ENCODE results near the gene ACTR8. TPM values are rescaled to one million over a fixed set of nuclear protein-coding genes. Genes with fewer than 3 reads are reported as not detected.

The ACTR8 gene
- total and polyA plus RNA-seq, 2 of the 13 experiments (the other 11 are each of a cell fraction or from before 2014, with no cell fraction given): 15.5 to 29.0 TPM

DNA sequence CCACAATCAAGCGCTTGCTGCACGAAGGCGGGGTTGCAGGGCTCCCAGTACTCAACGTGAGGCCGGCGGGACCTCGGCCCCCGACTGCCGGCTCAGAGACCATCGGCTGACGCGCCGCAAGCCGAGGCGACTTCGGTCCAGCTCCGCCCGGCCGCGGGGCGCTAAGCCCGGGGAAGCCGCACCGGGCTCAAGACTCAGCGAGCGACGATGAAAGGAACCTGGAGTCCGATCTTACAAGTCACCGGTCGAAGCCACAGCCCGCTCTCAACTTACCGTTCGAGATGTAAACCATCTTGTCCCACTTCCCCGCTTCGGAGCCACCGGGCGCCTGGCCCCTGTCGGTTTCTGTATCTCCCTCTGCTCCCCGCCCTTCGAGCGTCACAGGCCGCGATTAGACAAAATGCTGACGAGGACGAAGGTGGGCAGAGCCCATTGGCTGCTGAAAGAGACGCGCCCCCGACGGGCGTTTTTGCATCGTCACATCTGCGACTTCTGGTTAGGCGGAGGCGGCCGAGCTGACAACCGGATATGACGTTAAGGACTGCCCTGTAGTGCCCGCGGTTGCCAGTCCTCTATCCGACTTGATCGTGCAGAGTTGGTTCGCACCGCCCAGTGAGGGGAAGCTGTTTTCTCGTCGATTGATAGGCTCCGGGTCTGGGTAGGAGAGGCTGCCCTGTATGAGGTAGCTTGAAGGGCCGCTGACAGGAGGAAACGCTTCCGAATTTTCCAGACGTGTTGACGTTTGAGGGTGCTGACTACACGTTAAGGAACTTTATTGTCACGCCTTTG lies 9.7 kb upstream of the ACTR8 start, which contains the start of gene SELENOK (continued):
- TF ChIP-seq ZBTB2 (CRISPR knock-in tag; IDR thresholded peaks at IDR 0.05; ENCODE audit: low read depth) (no peak), ONECUT2 (CRISPR knock-in tag; IDR thresholded peaks at IDR 0.05) (no peak), SP1 (IDR thresholded peaks at IDR 0.05) (no peak), SP1 (CRISPR knock-in tag; IDR thresholded peaks at IDR 0.05) (peak; percentile 72), ZNF10 (CRISPR knock-in tag; IDR thresholded peaks at IDR 0.05; ENCODE audit: borderline replicate concordance, low read depth) (no peak), U2AF1 (optimal IDR thresholded peaks at IDR 0.05; ENCODE audit: low read depth, low read length) (no peak), ZNF572 (CRISPR knock-in tag; IDR thresholded peaks at IDR 0.05) (no peak), ZNF446 (CRISPR knock-in tag; IDR thresholded peaks at IDR 0.05) (no peak), ZNF430 (CRISPR knock-in tag; IDR thresholded peaks at IDR 0.05) (no peak; the same call in 1 of the 2 replicates), ADNP (CRISPR knock-in tag; IDR thresholded peaks at IDR 0.05) (no peak), SIN3B (IDR thresholded peaks at IDR 0.05; ENCODE audit: low read length) (peak; percentile 60; the same call in 1 of the 2 replicates), JUNB (CRISPR knock-in tag; IDR thresholded peaks at IDR 0.05; ENCODE audit: borderline replicate concordance) (no peak), RARA (CRISPR knock-in tag; IDR thresholded peaks at IDR 0.05) (no peak), ZFP36 (IDR thresholded peaks at IDR 0.05; ENCODE audit: borderline replicate concordance, low read depth, low read length, partially characterized antibody) (no peak), TRAFD1 (CRISPR knock-in tag; IDR thresholded peaks at IDR 0.05; ENCODE audit: borderline replicate concordance) (no peak), XRCC5 (optimal IDR thresholded peaks at IDR 0.05; ENCODE audit: low read length) (peak; percentile 71), FOXP1 (IDR thresholded peaks at IDR 0.05) (no peak), FOXP1 (CRISPR knock-in tag; IDR thresholded peaks at IDR 0.05) (no peak)
- TF ChIP-seq, protein P1, sequence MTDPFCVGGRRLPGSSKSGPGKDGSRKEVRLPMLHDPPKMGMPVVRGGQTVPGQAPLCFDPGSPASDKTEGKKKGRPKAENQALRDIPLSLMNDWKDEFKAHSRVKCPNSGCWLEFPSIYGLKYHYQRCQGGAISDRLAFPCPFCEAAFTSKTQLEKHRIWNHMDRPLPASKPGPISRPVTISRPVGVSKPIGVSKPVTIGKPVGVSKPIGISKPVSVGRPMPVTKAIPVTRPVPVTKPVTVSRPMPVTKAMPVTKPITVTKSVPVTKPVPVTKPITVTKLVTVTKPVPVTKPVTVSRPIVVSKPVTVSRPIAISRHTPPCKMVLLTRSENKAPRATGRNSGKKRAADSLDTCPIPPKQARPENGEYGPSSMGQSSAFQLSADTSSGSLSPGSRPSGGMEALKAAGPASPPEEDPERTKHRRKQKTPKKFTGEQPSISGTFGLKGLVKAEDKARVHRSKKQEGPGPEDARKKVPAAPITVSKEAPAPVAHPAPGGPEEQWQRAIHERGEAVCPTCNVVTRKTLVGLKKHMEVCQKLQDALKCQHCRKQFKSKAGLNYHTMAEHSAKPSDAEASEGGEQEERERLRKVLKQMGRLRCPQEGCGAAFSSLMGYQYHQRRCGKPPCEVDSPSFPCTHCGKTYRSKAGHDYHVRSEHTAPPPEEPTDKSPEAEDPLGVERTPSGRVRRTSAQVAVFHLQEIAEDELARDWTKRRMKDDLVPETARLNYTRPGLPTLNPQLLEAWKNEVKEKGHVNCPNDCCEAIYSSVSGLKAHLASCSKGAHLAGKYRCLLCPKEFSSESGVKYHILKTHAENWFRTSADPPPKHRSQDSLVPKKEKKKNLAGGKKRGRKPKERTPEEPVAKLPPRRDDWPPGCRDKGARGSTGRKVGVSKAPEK (CRISPR knock-in tag; IDR thresholded peaks at IDR 0.05; ENCODE audit: borderline replicate concordance): no peak
- TF ChIP-seq, protein P2, sequence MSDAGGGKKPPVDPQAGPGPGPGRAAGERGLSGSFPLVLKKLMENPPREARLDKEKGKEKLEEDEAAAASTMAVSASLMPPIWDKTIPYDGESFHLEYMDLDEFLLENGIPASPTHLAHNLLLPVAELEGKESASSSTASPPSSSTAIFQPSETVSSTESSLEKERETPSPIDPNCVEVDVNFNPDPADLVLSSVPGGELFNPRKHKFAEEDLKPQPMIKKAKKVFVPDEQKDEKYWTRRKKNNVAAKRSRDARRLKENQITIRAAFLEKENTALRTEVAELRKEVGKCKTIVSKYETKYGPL (CRISPR knock-in tag; IDR thresholded peaks at IDR 0.05): peak; percentile 55; the same call in 1 of the 2 replicates
- TF ChIP-seq, protein P3, sequence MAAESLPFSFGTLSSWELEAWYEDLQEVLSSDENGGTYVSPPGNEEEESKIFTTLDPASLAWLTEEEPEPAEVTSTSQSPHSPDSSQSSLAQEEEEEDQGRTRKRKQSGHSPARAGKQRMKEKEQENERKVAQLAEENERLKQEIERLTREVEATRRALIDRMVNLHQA (CRISPR knock-in tag; IDR thresholded peaks at IDR 0.05): no peak

All from HepG2 (cell line).